ENCODE results near the gene PBX3.

GRCh38 chr9:125726456-125727132 lies 20.6 kb upstream of the PBX3 start:
- no peak for TF ChIP-seq CTCF (conservative IDR thresholded peaks at IDR 0.05; ENCODE audit: low read length)
- TF ChIP-seq EZH2phosphoT487 (IDR thresholded peaks at IDR 0.05; ENCODE audit: borderline replicate concordance, low read depth, low read length), result no peak

Measured in OCI-LY7 (cell line).